GM12878 (cell line): ENCODE results near the gene SSR2. TPM values are rescaled to one million over a fixed set of nuclear protein-coding genes. Genes with fewer than 3 reads are reported as not detected.

Experiments used
- ATAC-seq: fragments of 200-7000 bp; cut with Tn5 transposase; 3 replicates; pipeline ENCODE4 v1.9.1; 2020; ENCODE audit warnings: mild to moderate bottlenecking, moderate library complexity
- BruUV-seq: library from RNA; stranded (reverse); fragments of 400-500 nt; replicated peaks from 2 replicates; lab custom pipeline; 2021; lab: Mats Ljungman, UMichigan
- CTCF ChIA-PET: fragments of 300-600 bp; sonication (Branson Sonifier 250); formaldehyde crosslinking; extraction: SDS; loops from one replicate; lab custom pipeline; 2021; ENCODE audit warnings: inconsistent platforms; lab: Yijun Ruan, JAX
- POLR2A ChIA-PET: fragments of 350-600 bp; formaldehyde crosslinking; extraction: SDS; loops from one replicate; lab custom pipeline; 2021; ENCODE audit warnings: inconsistent platforms; lab: Charles Lee
- RAD21 ChIA-PET: fragments of 300-600 bp; sonication (Branson Sonifier 250); formaldehyde crosslinking; loops from one replicate; lab custom pipeline; 2023; ENCODE audit warnings: antibody characterized with exemption; ENCODE audit not compliant: unreplicated experiment; lab: Charles Lee
- SMC1A ChIA-PET: fragments of 300-600 bp; sonication (Branson Sonifier 250); formaldehyde crosslinking; loops from one replicate; lab custom pipeline; 2023; ENCODE audit not compliant: unreplicated experiment, uncharacterized antibody; lab: Charles Lee
- DNase-seq: peaks from one replicate; pipeline ENCODE4 v3.0.0-alpha.2; 2011; ENCODE audit warnings: low read depth, low spot score
- FAIRE-seq: peaks from 3 replicates; lab custom pipeline; 2011; peaks lifted over from hg19 to GRCh38; lab: Jason Lieb, UNC
- H2AFZ ChIP-seq: 2 replicates; pipeline ENCODE4 v1.6.0; 2011; ENCODE audit warnings: low read depth, low read length, control low read depth; ENCODE audit not compliant: control insufficient read depth
- H3K27ac ChIP-seq: 2 replicates; pipeline ENCODE4 v1.5.1; 2011; ENCODE audit warnings: control low read depth; ENCODE audit not compliant: control insufficient read depth, insufficient read depth
- H3K27me3 ChIP-seq, 2 experiments: replicated peaks in 1 of 2; 2 replicates each; pipeline versions ENCODE4 v1.6.0 to v1.6.1; 2011; ENCODE audit warnings: low read length in 1 of 2; ENCODE audit not compliant: control insufficient read depth in 2 of 2, insufficient read depth in 2 of 2
- H3K36me3 ChIP-seq, 2 experiments: 2 replicates each; pipeline ENCODE4 v1.5.1; 2011; ENCODE audit warnings: low read length in 1 of 2; ENCODE audit not compliant: control insufficient read depth in 2 of 2, insufficient read depth in 2 of 2
- H3K4me1 ChIP-seq: 2 replicates; pipeline ENCODE4 v1.6.1; 2011; ENCODE audit warnings: mild to moderate bottlenecking, low read length, moderate library complexity, mixed read lengths; ENCODE audit not compliant: control insufficient read depth, insufficient read depth
- H3K4me2 ChIP-seq: 2 replicates; pipeline ENCODE4 v1.6.0; 2011; ENCODE audit warnings: control low read depth; ENCODE audit not compliant: control insufficient read depth, insufficient read depth
- H3K4me3 ChIP-seq: fragments of 200-600 bp; sonication (generic); 2 replicates; pipeline ENCODE4 v1.5.1; 2016
- H3K79me2 ChIP-seq: 2 replicates; pipeline ENCODE4 v1.6.0; 2011; ENCODE audit warnings: low read length; ENCODE audit not compliant: control insufficient read depth, insufficient read depth
- H3K9ac ChIP-seq: 2 replicates; pipeline ENCODE4 v1.8.0; 2011; ENCODE audit warnings: low read length, control low read depth, mixed read lengths; ENCODE audit not compliant: control insufficient read depth, insufficient read depth
- H3K9me3 ChIP-seq: replicated peaks from 3 replicates; pipeline ENCODE4 v1.5.1; 2011; ENCODE audit warnings: mild to moderate bottlenecking, low read length; ENCODE audit not compliant: control insufficient read depth, insufficient read depth
- H4K20me1 ChIP-seq: 2 replicates; pipeline ENCODE4 v1.6.0; 2011; ENCODE audit not compliant: control insufficient read depth, insufficient read depth
- E2F4 ChIP-seq: IDR thresholded peaks from 2 replicates; pipeline ENCODE4 v1.6.1; 2012; ENCODE audit warnings: low read depth, low read length, improper control_type of control experiment
- EED ChIP-seq: sonication (generic); IDR thresholded peaks from 2 replicates; pipeline ENCODE4 v1.6.1; 2016; ENCODE audit warnings: antibody characterized with exemption, low read depth
- IRF5 ChIP-seq: fragments of 450-650 bp; IDR thresholded peaks from 2 replicates; pipeline ENCODE4 v1.6.1; 2017; ENCODE audit warnings: borderline replicate concordance
- RAD51 ChIP-seq: fragments of 450-650 bp; IDR thresholded peaks from 2 replicates; pipeline ENCODE4 v1.6.1; 2016; ENCODE audit warnings: moderate library complexity, mild to moderate bottlenecking, inconsistent platforms
- RB1 ChIP-seq: fragments of 450-650 bp; formaldehyde crosslinking; IDR thresholded peaks from 2 replicates; pipeline ENCODE4 v1.6.1; 2017; ENCODE audit warnings: mild to moderate bottlenecking, borderline replicate concordance
- SMARCA5 ChIP-seq: fragments of 450-650 bp; IDR thresholded peaks from 2 replicates; pipeline ENCODE4 v1.6.1; 2017; ENCODE audit warnings: mild to moderate bottlenecking
- SRF ChIP-seq, 2 experiments: IDR thresholded peaks; 2 replicates each; pipeline ENCODE4 v1.6.1; 2011; ENCODE audit warnings: low read depth in 2 of 2, low read length in 2 of 2, mild to moderate bottlenecking in 1 of 2, moderate library complexity in 1 of 2
- WGBS: methylation state at CpG from one replicate; pipeline ENCODE4 v1.1.6; 2016; ENCODE audit warnings: low lambda C conversion rate; ENCODE audit not compliant: insufficient replicate concordance, insufficient coverage; ENCODE audit errors: missing lambda C conversion rate; 5-methylcytosine and 5-hydroxymethylcytosine counted together
- in situ Hi-C: fragments of 300-500 bp; cut with MboI; formaldehyde crosslinking; loops from 9 replicates; pipeline ENCODE4 v1.14.3; 2018; ENCODE audit warnings: mixed read lengths
- intact Hi-C: fragments of 100-400 bp; cut with micrococcal nuclease; formaldehyde crosslinking; loops from one replicate; pipeline ENCODE4 v1.14.2; 2022; ENCODE audit not compliant: unreplicated experiment
- polyA plus RNA-seq, 11 experiments: library from polyadenylated mRNA; depleted of rRNA in 4 of 11; unstranded in 6 of 11; stranded (reverse) in 5 of 11; fragments of >200 nt; fragmentation: Nextera tagmentation in 4 of 11; fragmentation: Illumina TruSeq in 1 of 11; extraction: Ambion mirVana in 4 of 11; extraction: Trizol in 1 of 11; gene quantifications; 1 replicate in 1 of 11; 2 replicates in 10 of 11; pipeline versions ENCODE4 v1.2.1 to v1.2.3, GENCODE V29; 2011 to 2016; ENCODE audit warnings: inconsistent platforms in 2 of 11, missing spikeins in 2 of 11, low read depth in 1 of 11
- total RNA-seq, 4 experiments: library from RNA; depleted of rRNA in 3 of 4; stranded (reverse); fragments of >200 nt in 3 of 4; fragmentation: Illumina TruSeq in 1 of 4; extraction: Trizol in 1 of 4; gene quantifications; 2 replicates each; pipeline versions ENCODE4 v1.2.1 to v1.2.3, GENCODE V29; 2013 to 2021
- TF ChIP-seq, protein P1 (sequence below): IDR thresholded peaks from 2 replicates; pipeline ENCODE4 v1.6.1; 2012; ENCODE audit warnings: improper control_type of control experiment, low read depth, low read length; ENCODE audit not compliant: insufficient replicate concordance
- TF ChIP-seq, protein P2 (sequence below): fragments of 450-650 bp; formaldehyde crosslinking; IDR thresholded peaks from 2 replicates; pipeline ENCODE4 v1.4.0; 2022; ENCODE audit warnings: mild to moderate bottlenecking, moderate library complexity

Gene SSR2
- total and polyA plus RNA-seq, 10 of the 15 experiments (the other 5 are each of a cell fraction or from before 2014, with no cell fraction given), result 207 to 553 (median 315) TPM

DNA sequence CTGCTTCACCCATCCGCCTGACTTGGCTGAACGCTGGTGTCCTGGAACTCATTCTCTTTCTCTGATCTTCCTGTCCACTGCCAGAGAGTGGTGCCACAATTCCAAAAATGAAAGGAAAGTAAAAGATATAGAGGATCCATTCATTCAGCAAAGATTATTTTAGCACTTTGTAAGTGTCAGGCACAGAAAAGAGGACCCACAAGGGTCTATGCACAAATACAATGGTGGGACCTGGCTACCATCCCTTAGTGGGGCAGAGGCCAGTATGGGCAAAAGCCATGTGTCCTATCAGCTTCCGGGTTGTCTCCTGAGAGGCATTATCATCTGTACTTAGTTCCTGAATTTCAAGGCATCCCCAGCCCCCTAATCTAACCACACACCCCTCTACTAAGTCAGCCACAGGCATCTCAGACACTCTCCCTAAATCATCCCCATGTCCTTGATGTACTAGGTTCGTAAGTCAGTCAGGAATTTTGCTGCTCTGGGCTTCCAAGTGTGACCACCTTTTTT is 19.0 kb downstream of the SSR2 start (continued):
- TF ChIP-seq, protein P1, sequence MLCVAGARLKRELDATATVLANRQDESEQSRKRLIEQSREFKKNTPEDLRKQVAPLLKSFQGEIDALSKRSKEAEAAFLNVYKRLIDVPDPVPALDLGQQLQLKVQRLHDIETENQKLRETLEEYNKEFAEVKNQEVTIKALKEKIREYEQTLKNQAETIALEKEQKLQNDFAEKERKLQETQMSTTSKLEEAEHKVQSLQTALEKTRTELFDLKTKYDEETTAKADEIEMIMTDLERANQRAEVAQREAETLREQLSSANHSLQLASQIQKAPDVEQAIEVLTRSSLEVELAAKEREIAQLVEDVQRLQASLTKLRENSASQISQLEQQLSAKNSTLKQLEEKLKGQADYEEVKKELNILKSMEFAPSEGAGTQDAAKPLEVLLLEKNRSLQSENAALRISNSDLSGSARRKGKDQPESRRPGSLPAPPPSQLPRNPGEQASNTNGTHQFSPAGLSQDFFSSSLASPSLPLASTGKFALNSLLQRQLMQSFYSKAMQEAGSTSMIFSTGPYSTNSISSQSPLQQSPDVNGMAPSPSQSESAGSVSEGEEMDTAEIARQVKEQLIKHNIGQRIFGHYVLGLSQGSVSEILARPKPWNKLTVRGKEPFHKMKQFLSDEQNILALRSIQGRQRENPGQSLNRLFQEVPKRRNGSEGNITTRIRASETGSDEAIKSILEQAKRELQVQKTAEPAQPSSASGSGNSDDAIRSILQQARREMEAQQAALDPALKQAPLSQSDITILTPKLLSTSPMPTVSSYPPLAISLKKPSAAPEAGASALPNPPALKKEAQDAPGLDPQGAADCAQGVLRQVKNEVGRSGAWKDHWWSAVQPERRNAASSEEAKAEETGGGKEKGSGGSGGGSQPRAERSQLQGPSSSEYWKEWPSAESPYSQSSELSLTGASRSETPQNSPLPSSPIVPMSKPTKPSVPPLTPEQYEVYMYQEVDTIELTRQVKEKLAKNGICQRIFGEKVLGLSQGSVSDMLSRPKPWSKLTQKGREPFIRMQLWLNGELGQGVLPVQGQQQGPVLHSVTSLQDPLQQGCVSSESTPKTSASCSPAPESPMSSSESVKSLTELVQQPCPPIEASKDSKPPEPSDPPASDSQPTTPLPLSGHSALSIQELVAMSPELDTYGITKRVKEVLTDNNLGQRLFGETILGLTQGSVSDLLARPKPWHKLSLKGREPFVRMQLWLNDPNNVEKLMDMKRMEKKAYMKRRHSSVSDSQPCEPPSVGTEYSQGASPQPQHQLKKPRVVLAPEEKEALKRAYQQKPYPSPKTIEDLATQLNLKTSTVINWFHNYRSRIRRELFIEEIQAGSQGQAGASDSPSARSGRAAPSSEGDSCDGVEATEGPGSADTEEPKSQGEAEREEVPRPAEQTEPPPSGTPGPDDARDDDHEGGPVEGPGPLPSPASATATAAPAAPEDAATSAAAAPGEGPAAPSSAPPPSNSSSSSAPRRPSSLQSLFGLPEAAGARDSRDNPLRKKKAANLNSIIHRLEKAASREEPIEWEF, result no peak
- TF ChIP-seq RAD51, result no peak

DNA sequence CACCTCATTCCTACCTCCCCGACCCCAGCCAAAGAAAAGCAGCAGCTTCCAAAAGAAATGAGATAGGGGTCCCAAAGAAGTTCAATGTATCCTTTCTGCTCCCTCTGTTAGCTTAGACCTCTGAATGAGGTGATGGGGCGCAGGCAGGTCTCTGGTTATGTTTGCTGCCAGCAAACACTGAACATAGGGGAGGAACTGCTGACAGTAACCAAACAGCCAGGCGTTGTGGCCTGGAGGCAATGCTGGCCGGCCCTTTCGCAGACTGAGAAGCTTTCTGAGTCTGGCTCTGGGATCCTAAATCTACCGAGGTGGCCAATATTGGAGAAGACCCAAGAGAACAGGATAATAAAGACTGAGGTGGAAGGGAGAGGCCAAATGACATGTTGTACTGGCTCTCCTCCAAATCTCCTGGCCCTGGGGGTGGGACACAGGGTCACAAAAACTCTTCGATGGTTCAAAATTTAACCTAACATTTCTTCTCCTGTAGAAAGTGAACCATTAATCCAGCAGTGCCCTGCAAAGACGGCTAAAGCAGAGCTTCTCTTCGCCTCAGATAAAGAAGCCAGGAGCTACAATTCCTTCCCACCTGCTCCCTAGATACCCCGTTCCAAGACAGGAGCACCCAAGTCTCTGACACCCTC is 19.6 kb downstream of the SSR2 start:
- Histone ChIP-seq H4K20me1 (no peaks in the 10 kb centered on the region), H3K27me3 (no peaks in the 10 kb centered on the region), H3K9me3 (no peaks in the 10 kb centered on the region), H3K36me3 (no peaks in the 10 kb centered on the region), H3K4me3 (no peak overlapping the region), H3K4me1 (no peaks in the 10 kb centered on the region), H3K4me2 (no peak overlapping the region), H3K9ac (no peak overlapping the region), H3K27ac (no peak overlapping the region), H3K79me2 (no peaks in the 10 kb centered on the region), H2AFZ (no peak overlapping the region)
- 79% methylated on average over 10 of the region's 10 CpGs for WGBS
- FAIRE-seq (no peak), DNase-seq (no peak), ATAC-seq (no peak)
- RAD21 ChIA-PET, result interaction anchor here (1.1 to 1.9 kb wide), 4 partner anchors 12 to 65 kb away, joined by 3 to 7 read pairs (median 4); no protein-coding TSS in a partner anchor
- SMC1A ChIA-PET, result interaction anchor here (0.9 to 2.0 kb wide), 4 partner anchors 12 to 65 kb away, joined by 4 to 9 read pairs (median 4); no protein-coding TSS in a partner anchor
- in situ Hi-C loops, result no loop called here
- CTCF ChIA-PET, result interaction anchor here (0.8 to 2.5 kb wide), 3 partner anchors 12 to 65 kb away, joined by 3 to 14 read pairs (median 10); no protein-coding TSS in a partner anchor
- no TSS peak for BruUV-seq
- POLR2A ChIA-PET, result interaction anchor here (0.6 to 1.0 kb wide), 2 partner anchors 16 to 640 kb away, joined by 4 to 8 read pairs; no protein-coding TSS in a partner anchor
- intact Hi-C loops, result no loop called here
- TF ChIP-seq SMARCA5 (no peak), SRF (IDR thresholded peaks at IDR 0.05; ENCODE audit: low read depth in 2 of 2, low read length in 2 of 2) (no peak), EED (no peak), RB1 (no peak), IRF5 (no peak), E2F4 (no peak)
- TF ChIP-seq, protein P2, sequence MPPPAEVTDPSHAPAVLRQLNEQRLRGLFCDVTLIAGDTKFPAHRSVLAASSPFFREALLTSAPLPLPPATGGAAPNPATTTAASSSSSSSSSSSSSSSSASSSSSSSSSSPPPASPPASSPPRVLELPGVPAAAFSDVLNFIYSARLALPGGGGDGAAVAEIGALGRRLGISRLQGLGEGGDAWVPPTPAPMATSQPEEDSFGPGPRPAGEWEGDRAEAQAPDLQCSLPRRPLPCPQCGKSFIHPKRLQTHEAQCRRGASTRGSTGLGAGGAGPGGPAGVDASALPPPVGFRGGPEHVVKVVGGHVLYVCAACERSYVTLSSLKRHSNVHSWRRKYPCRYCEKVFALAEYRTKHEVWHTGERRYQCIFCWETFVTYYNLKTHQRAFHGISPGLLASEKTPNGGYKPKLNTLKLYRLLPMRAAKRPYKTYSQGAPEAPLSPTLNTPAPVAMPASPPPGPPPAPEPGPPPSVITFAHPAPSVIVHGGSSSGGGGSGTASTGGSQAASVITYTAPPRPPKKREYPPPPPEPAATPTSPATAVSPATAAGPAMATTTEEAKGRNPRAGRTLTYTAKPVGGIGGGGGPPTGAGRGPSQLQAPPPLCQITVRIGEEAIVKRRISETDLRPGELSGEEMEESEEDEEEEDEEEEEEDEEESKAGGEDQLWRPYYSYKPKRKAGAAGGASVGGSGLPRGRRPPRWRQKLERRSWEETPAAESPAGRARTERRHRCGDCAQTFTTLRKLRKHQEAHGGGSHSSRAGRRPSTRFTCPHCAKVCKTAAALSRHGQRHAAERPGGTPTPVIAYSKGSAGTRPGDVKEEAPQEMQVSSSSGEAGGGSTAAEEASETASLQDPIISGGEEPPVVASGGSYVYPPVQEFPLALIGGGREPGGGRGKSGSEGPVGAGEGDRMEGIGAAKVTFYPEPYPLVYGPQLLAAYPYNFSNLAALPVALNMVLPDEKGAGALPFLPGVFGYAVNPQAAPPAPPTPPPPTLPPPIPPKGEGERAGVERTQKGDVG, result no peak
